GM12873 (cell line): ENCODE results near the gene PLCB4.

Experiments
- CTCF ChIP-seq: IDR thresholded peaks from 2 replicates; pipeline ENCODE4 v1.5.1; 2012; ENCODE audit warnings: low read depth, mild to moderate bottlenecking, moderate library complexity, low read length, control low read depth; ENCODE audit not compliant: insufficient read depth; ENCODE audit errors: missing control alignments

PLCB4 gene

GRCh38 chr20:9250511-9250910, 181.6 kb downstream of the PLCB4 start:
- TF ChIP-seq CTCF: no peak

GRCh38 chr20:9253006-9253539, 184.2 kb downstream of the PLCB4 start:
- TF ChIP-seq CTCF: no peak

GRCh38 chr20:9255171-9255570, 186.3 kb downstream of the PLCB4 start:
- no peak for TF ChIP-seq CTCF

- TF ChIP-seq CTCF: no peak
Observed at GRCh38 chr20:9256393-9256792, 187.5 kb downstream of the PLCB4 start.

- no peak for TF ChIP-seq CTCF
Observed at GRCh38 chr20:9258901-9259300, 190.0 kb downstream of the PLCB4 start.

- TF ChIP-seq CTCF: no peak
Observed at GRCh38 chr20:9260027-9260426, 191.1 kb downstream of the PLCB4 start.

GRCh38 chr20:9261781-9262180, 192.9 kb downstream of the PLCB4 start:
- no peak for TF ChIP-seq CTCF
